Stimulated activated CD8-positive, alpha-beta memory T cell treated with anti-CD3 and anti-CD28 coated beads, Interleukin-2, amount 100 ng/mL, for 48 hours (primary cell): ENCODE data around the gene KANK4.
A peak's percentile ranks its signal among the peaks of the same experiment; 100 is the strongest.
"Not testable (repeated sequence)": the region's sequence is repeated elsewhere in the genome, so short reads cannot be mapped to it uniquely, and the experiment has no call there.

Source experiments
- DNase-seq, 2 donors: peaks; one replicate each; pipeline ENCODE4 v3.0.0-alpha.2; 2020; ENCODE audit warnings: low read depth in 2 of 2

KANK4 gene

GRCh38 chr1:62271948-62272728 lies 47.1 kb downstream of the KANK4 start:
- DNase-seq, result peak in 1 of 2 donors; percentile 13

- no peak for DNase-seq
Measured at GRCh38 chr1:62271134-62271533, 48.1 kb downstream of the KANK4 start.

- DNase-seq, result no peak
Measured at GRCh38 chr1:62269851-62270495, 49.3 kb downstream of the KANK4 start.

- DNase-seq, result no peak
Measured at GRCh38 chr1:62269439-62269838, 49.8 kb downstream of the KANK4 start.

GRCh38 chr1:62268315-62268714 lies 50.9 kb downstream of the KANK4 start:
- no peak for DNase-seq

- no peak for DNase-seq
Measured at GRCh38 chr1:62265956-62266935, 53.0 kb downstream of the KANK4 start.

- DNase-seq, result no peak
Measured at GRCh38 chr1:62263814-62264353, 55.4 kb downstream of the KANK4 start.

GRCh38 chr1:62263006-62263813 lies 56.0 kb downstream of the KANK4 start:
- no peak for DNase-seq

GRCh38 chr1:62260688-62261087 lies 58.5 kb downstream of the KANK4 start:
- DNase-seq, result no peak

GRCh38 chr1:62259551-62259950 lies 59.7 kb downstream of the KANK4 start:
- no peak for DNase-seq

- DNase-seq, result no peak
Measured at GRCh38 chr1:62250126-62250726, 69.0 kb downstream of the KANK4 start.

GRCh38 chr1:62247391-62248168 lies 71.7 kb downstream of the KANK4 start:
- DNase-seq, result no peak

GRCh38 chr1:62245201-62245600 lies 74.0 kb downstream of the KANK4 start:
- DNase-seq, result no peak

GRCh38 chr1:62244380-62244779 lies 74.9 kb downstream of the KANK4 start:
- DNase-seq, result not testable (repeated sequence)

GRCh38 chr1:62241371-62242131 lies 77.7 kb downstream of the KANK4 start:
- DNase-seq, result no peak

GRCh38 chr1:62240651-62241370 lies 78.4 kb downstream of the KANK4 start:
- DNase-seq, result no peak

- DNase-seq, result not testable (repeated sequence)
Measured at GRCh38 chr1:62239652-62240403, 79.4 kb downstream of the KANK4 start.

- DNase-seq, result no peak
Measured at GRCh38 chr1:62238507-62238906, 80.7 kb downstream of the KANK4 start.
